Body of pancreas (tissue), 4 donors: ENCODE data around the gene FMNL2. TPM values are rescaled to one million over a fixed set of nuclear protein-coding genes. Genes with fewer than 3 reads are reported as not detected.

Experiments used
- ATAC-seq: fragments of 150-250 bp; one replicate; pipeline ENCODE4 v1.9.1; 2016
- DNase-seq, 4 donors: peaks; one replicate each; pipeline ENCODE4 v3.0.0-alpha.2; 2019
- H3K27ac ChIP-seq, 4 donors: fragments of 200-600 bp; sonication (generic); 1 replicate in 3 of 4; 2 replicates in 1 of 4; pipeline versions ENCODE4 v1.5.1 to v1.6.1; 2016 to 2019; ENCODE audit warnings: mild to moderate bottlenecking in 1 of 4, mixed read lengths in 1 of 4, moderate library complexity in 1 of 4
- H3K27me3 ChIP-seq, 2 donors: fragments of 200-600 bp; sonication (generic); one replicate each; pipeline ENCODE4 v1.6.0; 2016; ENCODE audit warnings: mild to moderate bottlenecking in 1 of 2
- H3K36me3 ChIP-seq, 2 donors: fragments of 200-600 bp; sonication (generic); replicated peaks in 1 of 2; 2 replicates each; pipeline ENCODE4 v1.5.1; 2016; ENCODE audit warnings: low read depth in 2 of 2; ENCODE audit not compliant: insufficient read depth in 1 of 2
- H3K4me1 ChIP-seq: fragments of 200-600 bp; sonication (generic); one replicate; pipeline ENCODE4 v1.6.0; 2016
- H3K4me3 ChIP-seq, 2 donors: fragments of 200-600 bp; sonication (generic); 1 replicate in 1 of 2; 2 replicates in 1 of 2; pipeline ENCODE4 v1.5.1; 2016 to 2019
- H3K9me3 ChIP-seq, 3 donors: fragments of 200-600 bp; sonication (generic); 1 replicate in 2 of 3; 2 replicates in 1 of 3; pipeline ENCODE4 v1.5.1; 2016
- POLR2A ChIP-seq, 3 donors: fragments of 450-650 bp; IDR thresholded peaks; one replicate each; pipeline ENCODE4 v1.6.1; 2016; ENCODE audit warnings: antibody characterized with exemption in 3 of 3, mild to moderate bottlenecking in 2 of 3
- WGBS, 2 donors: methylation state at CpG; one replicate each; pipeline ENCODE4 v1.1.5; 2017; 5-methylcytosine and 5-hydroxymethylcytosine counted together
- intact Hi-C: fragments of 100-400 bp; cut with DNase I; formaldehyde crosslinking; loops from one replicate; pipeline ENCODE4 v1.15.1; 2023
- total RNA-seq, 2 donors: library from RNA; depleted of rRNA; stranded (reverse); fragments of >200 nt; gene quantifications; one replicate each; pipeline ENCODE4 v1.1.0, GENCODE V29; 2016
- TF ChIP-seq, protein P1 (sequence below), 7 experiments: fragments of 450-650 bp in 4 of 7; fragments of 200-600 bp in 3 of 7; sonication (generic) in 3 of 7; IDR thresholded peaks; one replicate each; pipeline ENCODE4 v1.5.1; 2016 to 2019; ENCODE audit warnings: antibody characterized with exemption in 7 of 7

The FMNL2 gene
- total RNA-seq, 2 donors from 2014 or later, result 13.5 to 44.4 TPM

DNA sequence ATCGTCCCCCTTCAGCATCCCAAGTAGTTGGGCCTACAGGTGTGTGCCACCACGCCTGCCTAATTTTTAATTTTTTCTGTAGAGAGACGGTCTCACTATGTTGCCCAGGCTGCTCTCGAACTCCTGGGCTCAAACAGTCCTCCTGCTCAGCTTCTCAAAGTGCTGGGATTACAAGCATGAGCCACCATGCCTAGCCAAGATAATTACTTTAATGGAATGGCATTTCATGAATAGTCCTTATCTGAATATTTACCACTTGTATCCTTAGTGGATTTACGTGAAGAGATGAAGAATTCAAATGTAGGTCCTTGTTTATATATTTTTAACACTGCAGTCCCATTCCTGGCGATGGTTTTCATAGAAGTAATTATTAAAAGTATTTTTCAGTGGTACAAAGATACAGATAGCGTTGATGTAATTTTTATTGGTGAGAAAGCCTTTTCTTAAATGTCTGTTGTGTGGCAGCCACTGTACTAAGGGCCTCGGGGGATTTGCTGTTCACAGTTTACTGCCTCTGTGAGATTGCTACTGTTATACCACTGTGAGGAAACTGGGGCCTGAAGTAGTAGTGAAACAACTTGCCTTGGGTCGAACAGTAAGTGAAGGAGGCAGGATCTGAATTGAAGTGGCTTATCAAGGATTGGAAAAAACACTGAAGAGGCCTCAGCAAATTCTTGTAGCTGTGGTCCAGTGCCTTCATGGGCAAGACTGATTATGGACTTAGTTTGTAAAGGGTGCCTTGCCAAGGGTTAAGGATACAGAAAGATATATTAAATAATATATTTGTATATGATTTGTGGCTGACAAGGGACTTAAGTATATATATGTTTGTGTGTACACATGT, 231.1 kb downstream of the FMNL2 start:
- no peak for ATAC-seq
- no peak for DNase-seq
- H3K4me3 ChIP-seq, result no peak overlapping the region
- peaks cover 0 to 3% of the 10 kb centered on the region in 2 donors for H3K36me3 ChIP-seq
- no peak for TF ChIP-seq POLR2A (IDR thresholded peaks at IDR 0.05)
- TF ChIP-seq, protein P1, sequence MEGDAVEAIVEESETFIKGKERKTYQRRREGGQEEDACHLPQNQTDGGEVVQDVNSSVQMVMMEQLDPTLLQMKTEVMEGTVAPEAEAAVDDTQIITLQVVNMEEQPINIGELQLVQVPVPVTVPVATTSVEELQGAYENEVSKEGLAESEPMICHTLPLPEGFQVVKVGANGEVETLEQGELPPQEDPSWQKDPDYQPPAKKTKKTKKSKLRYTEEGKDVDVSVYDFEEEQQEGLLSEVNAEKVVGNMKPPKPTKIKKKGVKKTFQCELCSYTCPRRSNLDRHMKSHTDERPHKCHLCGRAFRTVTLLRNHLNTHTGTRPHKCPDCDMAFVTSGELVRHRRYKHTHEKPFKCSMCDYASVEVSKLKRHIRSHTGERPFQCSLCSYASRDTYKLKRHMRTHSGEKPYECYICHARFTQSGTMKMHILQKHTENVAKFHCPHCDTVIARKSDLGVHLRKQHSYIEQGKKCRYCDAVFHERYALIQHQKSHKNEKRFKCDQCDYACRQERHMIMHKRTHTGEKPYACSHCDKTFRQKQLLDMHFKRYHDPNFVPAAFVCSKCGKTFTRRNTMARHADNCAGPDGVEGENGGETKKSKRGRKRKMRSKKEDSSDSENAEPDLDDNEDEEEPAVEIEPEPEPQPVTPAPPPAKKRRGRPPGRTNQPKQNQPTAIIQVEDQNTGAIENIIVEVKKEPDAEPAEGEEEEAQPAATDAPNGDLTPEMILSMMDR (IDR thresholded peaks at IDR 0.05), result no peak
- intact Hi-C loops, result no loop called here
- H3K9me3 ChIP-seq, result no peaks in the 10 kb centered on the region
- H3K27ac ChIP-seq, result no peak overlapping the region
- H3K27me3 ChIP-seq, result no peaks in the 10 kb centered on the region
- no peaks in the 10 kb centered on the region for H3K4me1 ChIP-seq
- 85 to 89% methylated on average over 9 of the region's 9 CpGs for WGBS, 2 donors

DNA sequence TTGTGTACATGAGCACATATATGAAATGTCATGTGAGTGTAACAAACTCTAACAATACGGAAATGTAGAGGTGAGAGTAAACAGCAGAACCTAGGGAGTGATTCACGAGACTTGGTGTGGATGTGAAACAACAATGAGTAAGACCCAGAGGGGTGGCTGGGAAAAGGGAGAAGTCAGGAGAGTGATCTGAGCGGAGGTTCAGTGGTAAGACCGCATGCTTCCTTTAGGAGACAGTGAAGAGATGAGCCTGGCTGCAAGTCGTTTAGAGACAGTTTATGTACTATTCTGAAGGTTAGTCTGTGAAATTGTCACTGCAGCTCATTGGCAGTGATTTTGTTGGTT, 231.7 kb downstream of the FMNL2 start:
- no peak overlapping the region for H3K27ac ChIP-seq
- intact Hi-C loops, result no loop called here
- no peak for ATAC-seq
- H3K27me3 ChIP-seq, result no peaks in the 10 kb centered on the region
- H3K9me3 ChIP-seq, result no peaks in the 10 kb centered on the region
- no peaks in the 10 kb centered on the region for H3K36me3 ChIP-seq
- H3K4me3 ChIP-seq, result no peak overlapping the region
- DNase-seq, result peak in 1 of 4 donors; percentile 36
- no peak for TF ChIP-seq POLR2A (IDR thresholded peaks at IDR 0.05)
- TF ChIP-seq, protein P1 (IDR thresholded peaks at IDR 0.05), result no peak
- H3K4me1 ChIP-seq, result no peaks in the 10 kb centered on the region
- 82% methylated on average over 5 of the region's 5 CpGs for WGBS, 2 donors

DNA sequence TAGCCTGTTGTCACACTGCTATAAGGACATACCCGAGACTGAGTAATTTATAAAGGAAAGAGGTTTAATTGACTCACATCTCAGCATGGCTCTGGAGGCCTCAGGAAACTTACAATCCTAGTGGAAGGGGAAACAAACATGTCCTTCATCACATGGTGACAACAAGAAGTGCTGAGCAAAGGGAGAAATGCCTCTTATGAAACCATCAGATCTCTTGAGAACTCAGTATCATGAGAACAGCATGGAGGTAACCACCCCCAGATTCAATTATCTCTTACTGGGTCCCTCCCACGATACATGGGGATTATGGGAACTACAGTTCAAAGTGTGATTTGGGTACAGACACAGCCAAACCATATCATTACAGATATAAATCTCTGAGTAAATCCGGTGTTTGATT, 233.6 kb downstream of the FMNL2 start:
- Histone ChIP-seq H3K9me3 (no peaks in the 10 kb centered on the region), H3K27ac (no peak overlapping the region), H3K27me3 (no peaks in the 10 kb centered on the region), H3K4me1 (no peaks in the 10 kb centered on the region), H3K36me3 (no peaks in the 10 kb centered on the region), H3K4me3 (no peak overlapping the region)
- no peak for DNase-seq
- intact Hi-C loops, result no loop called here
- 87 to 92% methylated on average over 3 of the region's 3 CpGs for WGBS, 2 donors
- TF ChIP-seq, protein P1 (IDR thresholded peaks at IDR 0.05), result no peak
- no peak for TF ChIP-seq POLR2A (IDR thresholded peaks at IDR 0.05)
- ATAC-seq, result no peak

DNA sequence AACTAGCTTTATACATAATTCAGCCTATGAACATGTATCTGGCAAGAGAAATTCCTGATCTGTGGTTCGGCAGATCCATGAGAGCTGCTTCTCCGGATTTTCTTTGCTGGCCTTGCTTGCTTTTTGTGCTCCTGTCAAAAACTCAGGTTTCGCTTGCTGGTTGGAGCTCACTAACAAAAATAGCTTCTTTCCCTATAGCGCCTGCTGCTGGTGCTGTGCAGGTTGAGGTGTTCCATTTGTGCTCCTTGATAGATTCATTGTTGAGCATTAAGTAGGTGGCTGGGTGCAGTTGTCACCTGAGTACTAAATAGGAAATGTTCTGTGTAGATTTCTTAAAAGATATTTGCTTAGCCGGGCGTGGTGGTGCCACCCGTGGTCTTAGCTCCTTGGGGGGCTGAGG, 234.2 kb downstream of the FMNL2 start:
- intact Hi-C loops, result no loop called here
- 94 to 95% methylated on average over 7 of the region's 7 CpGs for WGBS, 2 donors
- Histone ChIP-seq H3K4me1 (no peaks in the 10 kb centered on the region), H3K27ac (no peak overlapping the region), H3K9me3 (no peaks in the 10 kb centered on the region), H3K4me3 (no peak overlapping the region), H3K36me3 (no peaks in the 10 kb centered on the region), H3K27me3 (no peaks in the 10 kb centered on the region)
- TF ChIP-seq, protein P1 (IDR thresholded peaks at IDR 0.05), result no peak
- no peak for TF ChIP-seq POLR2A (IDR thresholded peaks at IDR 0.05)
- no peak for DNase-seq
- no peak for ATAC-seq
